ENCODE data around the gene KRTAP5-11. TPM values are rescaled to one million over a fixed set of nuclear protein-coding genes. Genes with fewer than 3 reads are reported as not detected.
"Not testable (repeated sequence)": the region's sequence is repeated elsewhere in the genome, so short reads cannot be mapped to it uniquely, and the experiment has no call there.

KRTAP5-11 gene
- total and polyA plus RNA-seq, 5 donors from 2014 or later: not detected

DNA sequence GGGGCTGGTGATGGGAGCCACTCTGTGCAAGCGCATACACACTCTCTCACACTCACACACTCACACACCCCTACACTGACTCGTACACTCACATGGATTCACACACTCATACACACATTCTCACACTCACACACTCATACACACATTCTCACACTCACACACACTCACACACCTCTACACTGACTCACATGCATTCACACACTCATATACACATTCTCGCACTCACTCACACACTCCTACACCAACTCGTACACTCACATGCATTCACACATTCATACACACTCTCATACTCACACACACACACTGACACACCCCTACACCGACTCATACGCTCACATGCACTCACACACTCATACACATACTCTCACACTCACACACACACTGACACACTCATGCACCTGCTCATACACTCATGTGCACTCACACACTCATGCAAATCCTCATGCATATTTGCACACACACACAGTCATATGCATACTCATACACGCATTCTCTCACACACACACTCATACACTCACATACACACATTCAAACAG, 5.1 kb downstream of the KRTAP5-11 start:
- H3K36me3 Mint-ChIP-seq: no peaks in the 10 kb centered on the region

DNA sequence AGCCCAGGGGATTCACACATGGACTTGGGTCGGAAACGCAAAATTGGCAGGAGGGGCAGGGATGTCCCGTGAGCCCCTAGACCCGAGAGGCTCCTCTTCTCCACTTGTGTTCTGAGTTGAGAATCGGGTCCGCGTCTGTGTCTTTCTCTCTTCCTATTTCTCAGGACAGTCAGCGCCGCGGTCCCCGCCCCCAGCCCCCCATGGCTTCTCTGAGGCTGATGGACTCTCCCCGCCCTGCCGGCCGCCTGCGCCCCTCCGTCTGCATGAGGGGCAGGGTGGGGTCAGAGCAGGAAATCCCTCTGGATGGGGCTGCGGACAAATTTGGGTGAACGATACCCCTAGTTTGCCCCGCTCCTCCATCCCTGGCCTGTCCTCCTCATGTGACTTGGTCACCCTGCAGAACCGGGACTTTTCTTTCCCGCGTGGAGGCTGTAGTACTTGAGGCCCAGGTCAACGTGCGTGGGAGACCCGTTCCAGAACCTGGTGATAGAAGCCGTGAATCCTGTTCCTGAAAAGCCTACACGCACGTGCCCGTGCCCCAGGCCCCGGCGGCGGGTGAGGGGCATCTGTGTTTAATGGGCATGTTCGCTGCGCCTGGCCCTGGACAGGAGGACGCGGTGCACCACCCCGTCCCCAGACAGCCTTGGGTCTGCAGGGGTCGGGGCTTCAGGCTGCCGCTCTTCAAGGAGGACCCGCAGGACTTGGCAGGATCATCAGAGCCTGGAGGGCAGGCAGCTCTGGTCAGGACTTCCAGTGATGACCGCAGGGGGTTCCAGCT, 5.8 kb downstream of the KRTAP5-11 start:
- H3K4me3 Mint-ChIP-seq; H3K9me3 ChIP-seq (ENCODE audit: control insufficient read depth in 2 of 2, low read length in 2 of 2); ATAC-seq (ENCODE audit: low read depth in 2 of 2); H3K4me1 Mint-ChIP-seq; H3K4me3 ChIP-seq (ENCODE audit: low read depth, low read length); H3K4me1 ChIP-seq (ENCODE audit: control insufficient read depth, insufficient read depth, low read length, poor library complexity, severe bottlenecking); H3K27me3 Mint-ChIP-seq; DNase-seq; H3K9me3 Mint-ChIP-seq; H3K27me3 ChIP-seq (ENCODE audit: control insufficient read depth, insufficient read depth, low read length); H3K36me3 Mint-ChIP-seq; H3K36me3 ChIP-seq (ENCODE audit: control insufficient read depth, insufficient read depth, low read length); H3K27ac Mint-ChIP-seq; H3K27ac ChIP-seq (ENCODE audit: insufficient read depth, low read length, poor library complexity, severe bottlenecking): not testable (repeated sequence)

More for the DNA sequence above, 5.1 kb downstream of the KRTAP5-11 start:
- ATAC-seq (ENCODE audit: low read depth in 2 of 2): no peak
- Mint-ChIP-seq H3K4me1 (peaks cover 0 to 2% (median 0%) of the 10 kb centered on the region in 4 donors), H3K27me3 (no peaks in the 10 kb centered on the region), H3K4me3 (no peak overlapping the region), H3K9me3 (no peaks in the 10 kb centered on the region), H3K27ac (no peak overlapping the region)
- Histone ChIP-seq H3K36me3 (ENCODE audit: control insufficient read depth, insufficient read depth, low read length) (no peaks in the 10 kb centered on the region), H3K9me3 (ENCODE audit: control insufficient read depth in 2 of 2, low read length in 2 of 2) (no peaks in the 10 kb centered on the region), H3K27ac (ENCODE audit: insufficient read depth, low read length, poor library complexity, severe bottlenecking) (no peak overlapping the region), H3K4me3 (ENCODE audit: low read depth, low read length) (no peak overlapping the region), H3K4me1 (ENCODE audit: control insufficient read depth, insufficient read depth, low read length, poor library complexity, severe bottlenecking) (no peaks in the 10 kb centered on the region), H3K27me3 (ENCODE audit: control insufficient read depth, insufficient read depth, low read length) (no peaks in the 10 kb centered on the region)
- DNase-seq: no peak

GRCh38 chr11:71575723-71576424, 6.8 kb downstream of the KRTAP5-11 start:
- Mint-ChIP-seq H3K36me3 (no peaks in the 10 kb centered on the region), H3K27me3 (no peaks in the 10 kb centered on the region), H3K27ac (peak overlapping the region in 1 of 3 donors; percentile 53), H3K4me1 (peaks cover 0 to 2% (median 0%) of the 10 kb centered on the region in 4 donors), H3K9me3 (no peaks in the 10 kb centered on the region), H3K4me3 (no peak overlapping the region)
- no peak for DNase-seq
- Histone ChIP-seq H3K4me1 (ENCODE audit: control insufficient read depth, insufficient read depth, low read length, poor library complexity, severe bottlenecking) (no peaks in the 10 kb centered on the region), H3K9me3 (ENCODE audit: control insufficient read depth in 2 of 2, low read length in 2 of 2) (no peaks in the 10 kb centered on the region), H3K27ac (ENCODE audit: insufficient read depth, low read length, poor library complexity, severe bottlenecking) (no peak overlapping the region), H3K27me3 (ENCODE audit: control insufficient read depth, insufficient read depth, low read length) (no peaks in the 10 kb centered on the region), H3K36me3 (ENCODE audit: control insufficient read depth, insufficient read depth, low read length) (no peaks in the 10 kb centered on the region), H3K4me3 (ENCODE audit: low read depth, low read length) (no peak overlapping the region)
- no peak for ATAC-seq (ENCODE audit: low read depth in 2 of 2)

DNA sequence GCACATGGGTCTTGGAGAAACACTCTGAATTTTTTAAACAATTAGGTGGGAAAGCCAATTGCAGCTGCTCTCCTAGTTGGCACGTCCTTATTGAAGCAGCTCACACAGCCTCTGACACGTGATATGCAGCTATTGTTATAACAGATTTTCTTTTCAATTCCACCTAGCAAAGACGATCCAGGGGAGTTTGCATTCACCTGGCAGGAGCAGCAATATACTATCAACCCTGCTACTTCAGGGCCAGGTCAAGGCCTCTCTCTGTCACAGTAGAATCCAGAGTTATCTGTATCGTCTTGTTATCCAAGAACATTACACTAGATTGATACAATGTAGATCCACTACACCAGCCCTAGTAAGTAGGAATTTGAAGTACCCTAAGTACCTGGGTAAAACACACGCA, 8.3 kb downstream of the KRTAP5-11 start:
- Histone ChIP-seq H3K4me1 (ENCODE audit: control insufficient read depth, insufficient read depth, low read length, poor library complexity, severe bottlenecking) (no peaks in the 10 kb centered on the region), H3K4me3 (ENCODE audit: low read depth, low read length) (no peak overlapping the region), H3K27me3 (ENCODE audit: control insufficient read depth, insufficient read depth, low read length) (no peaks in the 10 kb centered on the region), H3K27ac (ENCODE audit: insufficient read depth, low read length, poor library complexity, severe bottlenecking) (no peak overlapping the region), H3K9me3 (ENCODE audit: control insufficient read depth in 2 of 2, low read length in 2 of 2) (no peaks in the 10 kb centered on the region), H3K36me3 (ENCODE audit: control insufficient read depth, insufficient read depth, low read length) (no peaks in the 10 kb centered on the region)
- Mint-ChIP-seq H3K9me3 (peaks cover 0 to 3% (median 0%) of the 10 kb centered on the region in 7 donors), H3K27me3 (peaks cover 4% of the 10 kb centered on the region), H3K27ac (no peak overlapping the region), H3K4me1 (no peaks in the 10 kb centered on the region), H3K36me3 (no peaks in the 10 kb centered on the region), H3K4me3 (no peak overlapping the region)
- DNase-seq: no peak
- no peak for ATAC-seq (ENCODE audit: low read depth in 2 of 2)

- Histone ChIP-seq H3K27me3 (ENCODE audit: control insufficient read depth, insufficient read depth, low read length) (no peaks in the 10 kb centered on the region), H3K36me3 (ENCODE audit: control insufficient read depth, insufficient read depth, low read length) (no peaks in the 10 kb centered on the region), H3K4me1 (ENCODE audit: control insufficient read depth, insufficient read depth, low read length, poor library complexity, severe bottlenecking) (no peaks in the 10 kb centered on the region), H3K4me3 (ENCODE audit: low read depth, low read length) (no peak overlapping the region), H3K27ac (ENCODE audit: insufficient read depth, low read length, poor library complexity, severe bottlenecking) (no peak overlapping the region), H3K9me3 (ENCODE audit: control insufficient read depth in 2 of 2, low read length in 2 of 2) (no peaks in the 10 kb centered on the region)
- H3K9me3 Mint-ChIP-seq: peaks cover 0 to 3% (median 0%) of the 10 kb centered on the region in 7 donors
- DNase-seq (no peak), ATAC-seq (ENCODE audit: low read depth in 2 of 2) (no peak)
- H3K27ac Mint-ChIP-seq: no peak overlapping the region
- H3K36me3 Mint-ChIP-seq: no peaks in the 10 kb centered on the region
- peaks cover 4% of the 10 kb centered on the region for H3K27me3 Mint-ChIP-seq
- no peaks in the 10 kb centered on the region for H3K4me1 Mint-ChIP-seq
- H3K4me3 Mint-ChIP-seq: no peak overlapping the region
Measured at GRCh38 chr11:71572811-71573210, 9.9 kb downstream of the KRTAP5-11 start.

DNA sequence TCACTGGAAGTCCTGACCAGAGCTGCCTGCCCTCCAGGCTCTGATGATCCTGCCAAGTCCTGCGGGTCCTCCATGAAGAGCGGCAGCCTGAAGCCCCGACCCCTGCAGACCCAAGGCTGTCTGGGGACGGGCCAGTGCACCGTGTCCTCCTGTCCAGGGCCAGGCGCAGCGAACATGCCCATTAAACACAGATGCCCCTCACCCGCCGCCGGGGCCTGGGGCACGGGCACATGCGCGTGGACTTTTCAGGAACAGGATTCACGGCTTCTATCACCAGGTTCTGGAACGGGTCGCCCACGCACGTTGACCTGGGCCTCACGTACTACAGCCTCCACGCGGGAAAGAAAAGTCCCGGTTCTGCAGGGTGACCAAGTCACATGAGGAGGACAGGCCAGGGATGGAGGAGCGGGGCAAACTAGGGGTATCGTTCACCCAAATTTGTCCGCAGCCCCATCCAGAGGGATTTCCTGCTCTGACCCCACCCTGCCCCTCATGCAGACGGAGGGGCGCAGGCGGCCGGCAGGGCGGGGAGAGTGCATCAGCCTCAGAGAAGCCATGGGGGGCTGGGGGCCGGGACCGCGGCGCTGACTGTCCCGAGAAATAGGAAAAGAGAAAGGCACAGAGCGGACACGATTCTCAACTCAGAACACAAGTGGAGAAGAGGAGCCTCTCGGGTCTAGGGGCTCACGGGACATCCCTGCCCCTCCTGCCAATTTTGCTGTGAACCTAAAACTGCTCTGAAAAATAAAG, 11.4 kb downstream of the KRTAP5-11 start:
- not testable (repeated sequence) for H3K9me3 Mint-ChIP-seq; H3K27me3 Mint-ChIP-seq; DNase-seq; H3K4me1 Mint-ChIP-seq; H3K4me3 Mint-ChIP-seq; H3K4me1 ChIP-seq (ENCODE audit: control insufficient read depth, insufficient read depth, low read length, poor library complexity, severe bottlenecking); H3K27ac ChIP-seq (ENCODE audit: insufficient read depth, low read length, poor library complexity, severe bottlenecking); H3K9me3 ChIP-seq (ENCODE audit: control insufficient read depth in 2 of 2, low read length in 2 of 2); H3K4me3 ChIP-seq (ENCODE audit: low read depth, low read length); ATAC-seq (ENCODE audit: low read depth in 2 of 2); H3K36me3 Mint-ChIP-seq; H3K27me3 ChIP-seq (ENCODE audit: control insufficient read depth, insufficient read depth, low read length); H3K27ac Mint-ChIP-seq; H3K36me3 ChIP-seq (ENCODE audit: control insufficient read depth, insufficient read depth, low read length)

- H3K9me3 ChIP-seq (ENCODE audit: control insufficient read depth in 2 of 2, low read length in 2 of 2): no peaks in the 10 kb centered on the region
- Mint-ChIP-seq H3K27me3 (peaks cover 17% of the 10 kb centered on the region), H3K4me3 (no peak overlapping the region), H3K36me3 (no peaks in the 10 kb centered on the region), H3K9me3 (peaks cover 0 to 3% (median 0%) of the 10 kb centered on the region in 7 donors), H3K4me1 (no peaks in the 10 kb centered on the region), H3K27ac (no peak overlapping the region)
- no peak overlapping the region for H3K4me3 ChIP-seq (ENCODE audit: low read depth, low read length)
- no peak overlapping the region for H3K27ac ChIP-seq (ENCODE audit: insufficient read depth, low read length, poor library complexity, severe bottlenecking)
- ATAC-seq (ENCODE audit: low read depth in 2 of 2) (no peak), DNase-seq (no peak)
- peaks cover under 1% of the 10 kb centered on the region for H3K27me3 ChIP-seq (ENCODE audit: control insufficient read depth, insufficient read depth, low read length)
- no peaks in the 10 kb centered on the region for H3K4me1 ChIP-seq (ENCODE audit: control insufficient read depth, insufficient read depth, low read length, poor library complexity, severe bottlenecking)
- H3K36me3 ChIP-seq (ENCODE audit: control insufficient read depth, insufficient read depth, low read length): no peaks in the 10 kb centered on the region
Measured at GRCh38 chr11:71568704-71569349, 13.8 kb downstream of the KRTAP5-11 start.

All from CD4-positive, CD25-positive, alpha-beta regulatory T cell (primary cell).